Epidermal melanocyte (primary cell): ENCODE measurements around the gene EXOC3L1.

Experiments used
- DNase-seq: peaks from one replicate; pipeline ENCODE4 v3.0.0; 2011; ENCODE audit warnings: low spot score; ENCODE audit not compliant: insufficient read length

Gene EXOC3L1

GRCh38 chr16:67183627-67184452 is 6.1 kb downstream of the EXOC3L1 start, which contains the start of gene MATCAP1:
MATCAP1 (minus strand) TSS chr16:67183963; CDS start chr16:67180610, 3,353 bp downstream.
- DNase-seq, result peak; percentile 100

- no peak for DNase-seq
These were observed 6.7 kb downstream of the EXOC3L1 start for GRCh38 chr16:67183284-67183626.

GRCh38 chr16:67182288-67182687 is 7.6 kb downstream of the EXOC3L1 start:
- no peak for DNase-seq

- DNase-seq, result no peak
These were observed 8.6 kb downstream of the EXOC3L1 start for GRCh38 chr16:67181346-67181745.

GRCh38 chr16:67180166-67180565 is 9.8 kb downstream of the EXOC3L1 start:
- DNase-seq, result no peak

- no peak for DNase-seq
These were observed 10.4 kb downstream of the EXOC3L1 start for GRCh38 chr16:67179421-67180080.

- DNase-seq, result peak; percentile 78
These were observed 11.9 kb downstream of the EXOC3L1 start for GRCh38 chr16:67177743-67178699.

GRCh38 chr16:67176662-67177061 is 13.3 kb downstream of the EXOC3L1 start:
- no peak for DNase-seq

- no peak for DNase-seq
These were observed 15.2 kb downstream of the EXOC3L1 start for GRCh38 chr16:67174706-67175231.

- peak; percentile 96 for DNase-seq
These were observed 15.9 kb downstream of the EXOC3L1 start for GRCh38 chr16:67173808-67174705.

- DNase-seq, result no peak
These were observed 16.6 kb downstream of the EXOC3L1 start for GRCh38 chr16:67173323-67173722.

- no peak for DNase-seq
These were observed 18.8 kb downstream of the EXOC3L1 start for GRCh38 chr16:67170949-67171649.

GRCh38 chr16:67170168-67170948 is 19.6 kb downstream of the EXOC3L1 start, which contains the start of gene NOL3:
NOL3 (plus strand) TSS chr16:67170538.
- DNase-seq, result peak; percentile 92

GRCh38 chr16:67169642-67170167 is 20.2 kb downstream of the EXOC3L1 start:
- DNase-seq, result no peak

- no peak for DNase-seq
These were observed 20.9 kb downstream of the EXOC3L1 start for GRCh38 chr16:67169011-67169451.

- no peak for DNase-seq
These were observed 22.3 kb downstream of the EXOC3L1 start for GRCh38 chr16:67167588-67167987.

- no peak for DNase-seq
These were observed 23.3 kb downstream of the EXOC3L1 start for GRCh38 chr16:67166598-67167168.

- DNase-seq, result no peak
These were observed 23.8 kb downstream of the EXOC3L1 start for GRCh38 chr16:67166110-67166547.
